ENCODE measurements around the gene STMN3.
"Not testable (repeated sequence)": the region's sequence is repeated elsewhere in the genome, so short reads cannot be mapped to it uniquely, and the experiment has no call there.

Gene STMN3

DNA sequence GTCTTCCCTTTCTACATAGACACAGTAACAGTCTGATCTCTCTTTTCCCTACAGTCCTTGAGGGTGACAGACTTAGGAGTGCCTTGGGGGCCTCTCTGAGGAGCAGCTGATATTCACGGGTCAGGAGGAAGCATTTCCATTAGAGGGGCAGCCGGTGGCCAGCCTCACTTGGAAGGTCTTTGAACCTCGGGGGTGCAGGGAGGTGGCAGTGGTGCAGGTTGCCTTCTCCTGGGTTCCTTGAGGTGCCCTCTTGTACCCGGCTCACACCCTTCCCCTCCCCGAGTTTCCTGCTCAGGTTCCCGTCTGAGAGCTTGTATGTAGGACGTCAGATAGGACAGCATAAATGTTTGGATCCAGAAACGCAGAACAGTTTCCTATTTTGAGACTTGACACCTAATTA lies 7.4 kb upstream of the STMN3 start:
- no peak for DNase-seq (ENCODE audit: low spot score)

DNA sequence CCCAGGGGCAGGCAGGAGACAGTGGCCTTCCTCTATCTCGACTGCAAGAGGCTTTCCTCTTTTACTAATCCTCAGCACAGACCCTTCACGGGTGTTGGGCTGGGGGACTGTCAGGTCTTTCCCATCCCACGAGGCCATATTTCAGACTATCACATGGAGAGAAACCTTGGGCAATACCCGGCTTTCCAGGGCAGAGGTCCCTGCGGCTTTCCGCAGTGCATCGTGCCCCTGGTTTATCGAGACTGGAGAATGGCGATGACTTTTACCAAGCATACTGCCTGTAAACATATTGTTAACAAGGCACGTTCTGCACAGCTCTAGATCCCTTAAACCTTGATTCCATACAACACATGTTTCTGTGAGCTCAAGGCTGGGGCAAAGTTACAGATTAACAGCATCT lies 7.0 kb upstream of the STMN3 start:
- H3K9me3 ChIP-seq (ENCODE audit: severe bottlenecking); H3K4me1 ChIP-seq (ENCODE audit: insufficient read depth, poor library complexity, severe bottlenecking); H3K27me3 ChIP-seq (ENCODE audit: insufficient read depth, poor library complexity, severe bottlenecking); DNase-seq (ENCODE audit: low spot score); H3K27ac ChIP-seq (ENCODE audit: poor library complexity, severe bottlenecking); ATAC-seq (ENCODE audit: low read depth); H3K4me3 ChIP-seq (ENCODE audit: severe bottlenecking): not testable (repeated sequence)
- peaks cover 55% of the 10 kb centered on the region for H3K36me3 ChIP-seq (ENCODE audit: low read depth)

More for the DNA sequence above, 7.4 kb upstream of the STMN3 start:
- ATAC-seq (ENCODE audit: low read depth) = no peak
- H3K36me3 ChIP-seq (ENCODE audit: low read depth) = peaks cover 59% of the 10 kb centered on the region
- H3K27me3 ChIP-seq (ENCODE audit: insufficient read depth, poor library complexity, severe bottlenecking) = no peaks in the 10 kb centered on the region
- no peak overlapping the region for H3K27ac ChIP-seq (ENCODE audit: poor library complexity, severe bottlenecking)
- TF ChIP-seq, protein P1, sequence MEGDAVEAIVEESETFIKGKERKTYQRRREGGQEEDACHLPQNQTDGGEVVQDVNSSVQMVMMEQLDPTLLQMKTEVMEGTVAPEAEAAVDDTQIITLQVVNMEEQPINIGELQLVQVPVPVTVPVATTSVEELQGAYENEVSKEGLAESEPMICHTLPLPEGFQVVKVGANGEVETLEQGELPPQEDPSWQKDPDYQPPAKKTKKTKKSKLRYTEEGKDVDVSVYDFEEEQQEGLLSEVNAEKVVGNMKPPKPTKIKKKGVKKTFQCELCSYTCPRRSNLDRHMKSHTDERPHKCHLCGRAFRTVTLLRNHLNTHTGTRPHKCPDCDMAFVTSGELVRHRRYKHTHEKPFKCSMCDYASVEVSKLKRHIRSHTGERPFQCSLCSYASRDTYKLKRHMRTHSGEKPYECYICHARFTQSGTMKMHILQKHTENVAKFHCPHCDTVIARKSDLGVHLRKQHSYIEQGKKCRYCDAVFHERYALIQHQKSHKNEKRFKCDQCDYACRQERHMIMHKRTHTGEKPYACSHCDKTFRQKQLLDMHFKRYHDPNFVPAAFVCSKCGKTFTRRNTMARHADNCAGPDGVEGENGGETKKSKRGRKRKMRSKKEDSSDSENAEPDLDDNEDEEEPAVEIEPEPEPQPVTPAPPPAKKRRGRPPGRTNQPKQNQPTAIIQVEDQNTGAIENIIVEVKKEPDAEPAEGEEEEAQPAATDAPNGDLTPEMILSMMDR (IDR thresholded peaks at IDR 0.05; ENCODE audit: poor library complexity, severe bottlenecking) = no peak
- H3K9me3 ChIP-seq (ENCODE audit: severe bottlenecking) = no peaks in the 10 kb centered on the region
- no peaks in the 10 kb centered on the region for H3K4me1 ChIP-seq (ENCODE audit: insufficient read depth, poor library complexity, severe bottlenecking)
- no peak overlapping the region for H3K4me3 ChIP-seq (ENCODE audit: severe bottlenecking)

DNA sequence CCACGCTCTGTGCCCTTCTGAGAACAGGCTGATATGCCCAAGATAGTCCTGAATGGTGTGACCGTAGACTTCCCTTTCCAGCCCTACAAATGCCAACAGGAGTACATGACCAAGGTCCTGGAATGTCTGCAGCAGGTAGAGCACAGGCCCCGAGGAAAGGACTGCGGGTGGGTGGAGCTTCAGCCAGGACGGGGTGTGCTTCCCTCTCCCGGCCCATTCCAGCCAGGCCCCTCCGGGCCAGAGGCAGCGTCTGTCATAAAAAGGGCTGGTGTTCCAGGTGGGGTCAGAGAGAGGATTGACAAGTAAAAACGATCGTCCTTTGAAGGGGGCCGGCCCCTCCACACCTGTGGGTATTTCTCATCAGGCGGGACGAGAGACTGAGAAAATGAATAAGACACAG lies 6.1 kb upstream of the STMN3 start:
- no peaks in the 10 kb centered on the region for H3K9me3 ChIP-seq (ENCODE audit: severe bottlenecking)
- H3K27ac ChIP-seq (ENCODE audit: poor library complexity, severe bottlenecking) = peak overlapping the region; percentile 48
- H3K27me3 ChIP-seq (ENCODE audit: insufficient read depth, poor library complexity, severe bottlenecking) = no peaks in the 10 kb centered on the region
- peak; percentile 13; the same call in 2 of the 3 replicates for ATAC-seq (ENCODE audit: low read depth)
- TF ChIP-seq, protein P1 (IDR thresholded peaks at IDR 0.05; ENCODE audit: poor library complexity, severe bottlenecking) = no peak
- peaks cover 47% of the 10 kb centered on the region for H3K36me3 ChIP-seq (ENCODE audit: low read depth)
- no peaks in the 10 kb centered on the region for H3K4me1 ChIP-seq (ENCODE audit: insufficient read depth, poor library complexity, severe bottlenecking)
- peak overlapping the region; percentile 75 for H3K4me3 ChIP-seq (ENCODE audit: severe bottlenecking)
- DNase-seq (ENCODE audit: low spot score) = no peak

DNA sequence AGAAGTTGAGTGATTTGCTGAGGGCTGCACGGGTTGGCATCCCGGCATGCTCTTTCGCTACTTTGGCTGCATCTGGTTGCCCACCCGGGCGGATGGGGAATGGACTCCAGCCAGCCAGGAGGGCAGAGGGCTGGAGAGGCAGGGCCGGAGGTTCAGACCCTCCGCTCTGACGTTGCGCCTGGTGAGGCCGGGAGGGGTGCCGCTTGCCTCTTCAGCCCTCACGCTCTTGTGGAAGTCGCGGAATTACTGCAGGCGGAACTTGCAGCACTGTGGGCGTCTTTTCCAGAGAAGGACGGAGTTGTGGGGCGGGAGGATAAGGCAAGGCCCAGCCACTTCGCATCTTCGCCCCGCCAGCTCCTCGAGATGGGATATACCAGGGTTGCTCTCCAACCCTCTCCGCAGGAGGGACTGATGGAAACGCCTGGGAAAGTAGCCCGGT lies 5.5 kb upstream of the STMN3 start:
- TF ChIP-seq, protein P1 (IDR thresholded peaks at IDR 0.05; ENCODE audit: poor library complexity, severe bottlenecking) = no peak
- no peaks in the 10 kb centered on the region for H3K4me1 ChIP-seq (ENCODE audit: insufficient read depth, poor library complexity, severe bottlenecking)
- ATAC-seq (ENCODE audit: low read depth) = peak; percentile 25
- H3K27me3 ChIP-seq (ENCODE audit: insufficient read depth, poor library complexity, severe bottlenecking) = peaks cover 1% of the 10 kb centered on the region
- H3K4me3 ChIP-seq (ENCODE audit: severe bottlenecking) = peak overlapping the region; percentile 75
- H3K36me3 ChIP-seq (ENCODE audit: low read depth) = peaks cover 40% of the 10 kb centered on the region
- no peaks in the 10 kb centered on the region for H3K9me3 ChIP-seq (ENCODE audit: severe bottlenecking)
- DNase-seq (ENCODE audit: low spot score) = no peak
- H3K27ac ChIP-seq (ENCODE audit: poor library complexity, severe bottlenecking) = peak overlapping the region; percentile 48

DNA sequence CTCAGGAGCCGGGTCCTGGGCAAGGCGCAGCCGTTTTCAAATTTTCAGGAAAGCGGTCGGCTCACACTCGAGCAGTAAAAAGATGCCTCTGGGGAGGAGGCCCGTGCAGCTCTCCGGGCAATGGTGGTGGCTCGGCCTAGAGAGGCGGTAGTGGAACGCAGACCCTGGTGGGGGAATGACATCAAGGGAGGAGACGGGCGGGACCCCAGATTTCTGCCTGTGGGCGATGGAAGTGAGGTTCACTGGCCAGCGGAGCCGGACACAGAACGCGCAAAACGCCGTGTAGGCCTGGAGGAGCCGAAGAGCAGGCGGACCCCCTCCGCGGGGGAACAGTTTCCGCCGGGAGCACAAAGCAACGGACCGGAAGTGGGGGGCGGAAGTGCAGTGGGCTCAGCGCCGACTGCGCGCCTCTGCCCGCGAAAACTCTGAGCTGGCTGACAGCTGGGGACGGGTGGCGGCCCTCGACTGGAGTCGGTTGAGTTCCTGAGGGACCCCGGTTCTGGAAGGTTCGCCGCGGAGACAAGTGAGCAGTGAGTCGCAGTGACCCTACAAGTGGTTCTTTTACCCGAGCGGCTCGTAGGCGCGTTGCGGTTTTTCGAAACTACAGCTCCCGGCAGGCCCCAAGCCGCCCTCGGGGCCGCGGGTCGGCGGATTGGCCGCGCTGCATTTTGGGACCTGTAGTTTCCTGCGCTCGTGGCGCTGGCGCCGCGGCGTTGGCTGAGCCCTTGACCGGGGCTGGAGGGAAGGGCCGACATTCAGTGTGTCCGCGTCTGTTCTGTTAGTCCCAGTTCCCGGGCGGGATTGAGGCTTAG lies 4.9 kb upstream of the STMN3 start, which contains the start of gene RTEL1:
TSS of gene RTEL1 (plus strand) at position 376 of the 812 bp plus-strand sequence. CDS start 1,091 bp downstream, outside the sequence.
- H3K4me1 ChIP-seq (ENCODE audit: insufficient read depth, poor library complexity, severe bottlenecking) = no peaks in the 10 kb centered on the region
- peaks cover 4% of the 10 kb centered on the region for H3K27me3 ChIP-seq (ENCODE audit: insufficient read depth, poor library complexity, severe bottlenecking)
- H3K9me3 ChIP-seq (ENCODE audit: severe bottlenecking) = no peaks in the 10 kb centered on the region
- peak; percentile 99 for DNase-seq (ENCODE audit: low spot score)
- H3K4me3 ChIP-seq (ENCODE audit: severe bottlenecking) = peak within 1 kb of the TSS; percentile 75
- TF ChIP-seq, protein P1 (IDR thresholded peaks at IDR 0.05; ENCODE audit: poor library complexity, severe bottlenecking) = no peak
- ATAC-seq (ENCODE audit: low read depth) = peak; percentile 90
- peak within 1 kb of the TSS; percentile 48 for H3K27ac ChIP-seq (ENCODE audit: poor library complexity, severe bottlenecking)
- peaks cover 34% of the 10 kb centered on the region for H3K36me3 ChIP-seq (ENCODE audit: low read depth)
